K562 treated with DMSO at 1 percent for 48 hours (cell line): ENCODE results near the gene RHBDD1. TPM values are rescaled to one million over a fixed set of nuclear protein-coding genes. Genes with fewer than 3 reads are reported as not detected.

Source experiments
- total RNA-seq: library from RNA; unstranded; fragments of 300-600 nt; gene quantifications from 2 replicates; pipeline ENCODE4 v1.2.3, GENCODE V29; 2022; ENCODE audit warnings: low replicate concordance; ENCODE audit errors: extremely low read depth

The RHBDD1 gene
- total RNA-seq: not detected in 2 replicates

GRCh38 chr2:226835796-226836547, at the start of gene RHBDD1:
Gene RHBDD1, plus strand, starts transcription at chr2:226836054. Its CDS starts 28,640 bp downstream, at chr2:226864694.

GRCh38 chr2:226799211-226799975, 36.5 kb upstream of the RHBDD1 start, which contains the start of gene IRS1:
Gene IRS1, minus strand, starts transcription at chr2:226799820. Its CDS starts 1,082 bp downstream, at chr2:226798738.

Other genes starting within 250 kb of the RHBDD1 start
- gene IRS1, start 36.2 kb upstream of the RHBDD1 start, total RNA-seq: not detected in 2 replicates